Hepatocyte (in vitro differentiated cells): ENCODE measurements around the gene KIAA0513. TPM values are rescaled to one million over a fixed set of nuclear protein-coding genes. Genes with fewer than 3 reads are reported as not detected.

Experiments
- DNase-seq: peaks from one replicate; pipeline ENCODE4 v3.0.0-alpha.2; 2016; ENCODE audit warnings: low spot score
- H2AFZ ChIP-seq: fragments of 200-600 bp; sonication (generic); 2 replicates; pipeline ENCODE4 v1.6.0; 2016; ENCODE audit warnings: antibody characterized with exemption, mild to moderate bottlenecking
- H3K27ac ChIP-seq: fragments of 200-600 bp; sonication (generic); 2 replicates; pipeline ENCODE4 v1.5.1; 2016; ENCODE audit warnings: mild to moderate bottlenecking
- H3K27me3 ChIP-seq: fragments of 200-600 bp; sonication (generic); 2 replicates; pipeline ENCODE4 v1.6.1; 2016
- H3K36me3 ChIP-seq: fragments of 200-600 bp; sonication (generic); replicated peaks from 2 replicates; pipeline ENCODE4 v1.5.1; 2016; ENCODE audit warnings: low read depth; ENCODE audit not compliant: insufficient read depth
- H3K4me1 ChIP-seq: fragments of 200-600 bp; sonication (generic); 2 replicates; pipeline ENCODE4 v1.5.1; 2016; ENCODE audit warnings: mild to moderate bottlenecking, moderate library complexity; ENCODE audit not compliant: insufficient read depth
- H3K4me2 ChIP-seq: fragments of 200-600 bp; sonication (generic); 2 replicates; pipeline ENCODE4 v1.6.0; 2016
- H3K4me3 ChIP-seq: fragments of 200-600 bp; sonication (generic); 2 replicates; pipeline ENCODE4 v1.5.1; 2016; ENCODE audit warnings: mild to moderate bottlenecking
- H3K79me2 ChIP-seq: fragments of 200-600 bp; sonication (generic); 2 replicates; pipeline ENCODE4 v1.6.0; 2017; ENCODE audit warnings: mild to moderate bottlenecking
- H3K9me2 ChIP-seq: fragments of 200-600 bp; sonication (generic); replicated peaks from 2 replicates; pipeline ENCODE4 v1.6.0; 2017; ENCODE audit warnings: mild to moderate bottlenecking; ENCODE audit not compliant: insufficient read depth
- H3K9me3 ChIP-seq: fragments of 200-600 bp; sonication (generic); 2 replicates; pipeline ENCODE4 v1.5.1; 2016; ENCODE audit warnings: low read depth, mild to moderate bottlenecking
- H4K20me1 ChIP-seq: fragments of 200-600 bp; sonication (generic); 2 replicates; pipeline ENCODE4 v1.6.0; 2016; ENCODE audit warnings: mild to moderate bottlenecking; ENCODE audit not compliant: insufficient read depth, poor library complexity, severe bottlenecking
- EZH2 ChIP-seq: fragments of 200-600 bp; sonication (generic); IDR thresholded peaks from 2 replicates; pipeline ENCODE4 v1.6.1; 2016; ENCODE audit warnings: antibody characterized with exemption, mild to moderate bottlenecking, borderline replicate concordance
- EZH2phosphoT487 ChIP-seq: fragments of 200-600 bp; sonication (generic); IDR thresholded peaks from one replicate; pipeline ENCODE4 v1.6.1; 2018; ENCODE audit warnings: antibody characterized with exemption, mild to moderate bottlenecking, low read depth, moderate library complexity; ENCODE audit not compliant: unreplicated experiment, severe bottlenecking
- WGBS: methylation state at CpG from one replicate; pipeline ENCODE4 v1.1.6; 2016; ENCODE audit warnings: low lambda C conversion rate; ENCODE audit errors: missing lambda C conversion rate; 5-methylcytosine and 5-hydroxymethylcytosine counted together
- polyA plus RNA-seq: library from polyadenylated mRNA; unstranded; fragments of >200 nt; fragmentation: Nextera tagmentation; extraction: Ambion mirVana; gene quantifications from 2 replicates; pipeline ENCODE4 v1.2.1, GENCODE V29; 2016
- total RNA-seq: library from RNA; depleted of rRNA; stranded (reverse); fragments of >200 nt; gene quantifications from 2 replicates; pipeline ENCODE4 v1.2.3, GENCODE V29; 2014
- TF ChIP-seq, protein P1 (sequence below): fragments of 200-600 bp; sonication (generic); IDR thresholded peaks from 2 replicates; pipeline ENCODE4 v1.5.1; 2016; ENCODE audit warnings: antibody characterized with exemption, mild to moderate bottlenecking; ENCODE audit not compliant: poor library complexity

Gene KIAA0513
- total and polyA plus RNA-seq, 2 experiments from 2014 or later: 10.1 to 14.9 TPM

DNA sequence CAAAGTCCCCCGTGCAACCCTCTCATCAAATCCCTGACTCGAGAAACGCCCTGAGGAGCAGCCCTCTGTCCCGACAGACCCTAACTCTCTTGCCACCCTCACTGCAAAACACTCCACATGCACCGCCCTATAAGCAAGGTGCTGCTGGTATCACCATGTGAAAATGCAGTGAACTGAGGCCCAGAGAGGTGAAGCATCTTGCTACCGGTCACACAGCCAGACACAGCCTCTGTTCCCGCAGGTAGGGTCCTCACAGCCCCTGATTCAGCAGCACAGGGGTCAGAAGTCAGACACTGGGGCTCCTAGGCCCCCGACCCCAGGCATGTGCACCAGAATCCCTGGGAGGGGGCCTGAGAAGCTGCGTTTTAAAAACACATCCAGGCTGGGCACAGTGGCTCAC lies 83.6 kb downstream of the KIAA0513 start:
- Histone ChIP-seq H3K4me1 (peaks cover 5% of the 10 kb centered on the region), H4K20me1 (no peaks in the 10 kb centered on the region), H3K27ac (no peak overlapping the region), H3K79me2 (no peaks in the 10 kb centered on the region), H3K27me3 (no peaks in the 10 kb centered on the region), H3K9me3 (no peaks in the 10 kb centered on the region), H3K4me2 (no peak overlapping the region), H3K36me3 (no peaks in the 10 kb centered on the region), H3K9me2 (no peaks in the 10 kb centered on the region), H2AFZ (no peak overlapping the region), H3K4me3 (no peak overlapping the region)
- 86% methylated on average over 9 of the region's 9 CpGs for WGBS
- TF ChIP-seq, protein P1, sequence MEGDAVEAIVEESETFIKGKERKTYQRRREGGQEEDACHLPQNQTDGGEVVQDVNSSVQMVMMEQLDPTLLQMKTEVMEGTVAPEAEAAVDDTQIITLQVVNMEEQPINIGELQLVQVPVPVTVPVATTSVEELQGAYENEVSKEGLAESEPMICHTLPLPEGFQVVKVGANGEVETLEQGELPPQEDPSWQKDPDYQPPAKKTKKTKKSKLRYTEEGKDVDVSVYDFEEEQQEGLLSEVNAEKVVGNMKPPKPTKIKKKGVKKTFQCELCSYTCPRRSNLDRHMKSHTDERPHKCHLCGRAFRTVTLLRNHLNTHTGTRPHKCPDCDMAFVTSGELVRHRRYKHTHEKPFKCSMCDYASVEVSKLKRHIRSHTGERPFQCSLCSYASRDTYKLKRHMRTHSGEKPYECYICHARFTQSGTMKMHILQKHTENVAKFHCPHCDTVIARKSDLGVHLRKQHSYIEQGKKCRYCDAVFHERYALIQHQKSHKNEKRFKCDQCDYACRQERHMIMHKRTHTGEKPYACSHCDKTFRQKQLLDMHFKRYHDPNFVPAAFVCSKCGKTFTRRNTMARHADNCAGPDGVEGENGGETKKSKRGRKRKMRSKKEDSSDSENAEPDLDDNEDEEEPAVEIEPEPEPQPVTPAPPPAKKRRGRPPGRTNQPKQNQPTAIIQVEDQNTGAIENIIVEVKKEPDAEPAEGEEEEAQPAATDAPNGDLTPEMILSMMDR: no peak
- TF ChIP-seq EZH2: no peak
- TF ChIP-seq EZH2phosphoT487: no peak
- no peak for DNase-seq

DNA sequence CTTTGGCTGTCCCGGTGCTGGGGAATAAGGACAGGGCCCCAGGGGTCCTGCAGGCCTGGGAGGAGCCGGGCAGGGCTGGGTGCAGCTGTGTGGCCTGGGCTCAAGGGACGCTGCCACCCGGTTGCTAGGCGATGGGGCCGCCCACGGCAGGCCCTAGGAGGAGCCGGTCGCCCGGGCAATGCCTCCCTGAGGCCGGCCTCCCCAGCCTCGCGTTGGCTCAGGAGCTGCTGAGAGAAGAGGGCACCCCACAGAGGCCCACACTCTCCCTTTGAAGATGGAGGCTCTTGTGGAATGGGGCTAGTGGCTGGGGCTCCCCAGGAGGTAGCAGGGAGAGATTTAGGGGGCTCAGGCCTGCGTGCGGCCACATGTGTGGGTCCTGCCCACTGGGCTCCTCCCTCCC lies 84.8 kb downstream of the KIAA0513 start, which contains the start of gene CIBAR2:
Gene CIBAR2 (minus strand): TSS at position 109 of the 400 bp plus-strand sequence. CDS start 120 bp downstream, outside the sequence.
- Histone ChIP-seq H3K4me3 (no peak within 1 kb of the TSS), H3K9me3 (no peaks in the 10 kb centered on the region), H3K4me2 (no peak within 1 kb of the TSS), H3K9me2 (no peaks in the 10 kb centered on the region), H3K27ac (no peak within 1 kb of the TSS), H3K27me3 (no peaks in the 10 kb centered on the region), H2AFZ (no peak within 1 kb of the TSS), H3K79me2 (no peaks in the 10 kb centered on the region), H3K36me3 (no peaks in the 10 kb centered on the region), H3K4me1 (peaks cover 5% of the 10 kb centered on the region), H4K20me1 (no peaks in the 10 kb centered on the region)
- TF ChIP-seq EZH2phosphoT487 (no peak), EZH2 (no peak)
- TF ChIP-seq, protein P1: no peak
- no peak for DNase-seq
- 75% methylated on average over 15 of the region's 15 CpGs for WGBS

DNA sequence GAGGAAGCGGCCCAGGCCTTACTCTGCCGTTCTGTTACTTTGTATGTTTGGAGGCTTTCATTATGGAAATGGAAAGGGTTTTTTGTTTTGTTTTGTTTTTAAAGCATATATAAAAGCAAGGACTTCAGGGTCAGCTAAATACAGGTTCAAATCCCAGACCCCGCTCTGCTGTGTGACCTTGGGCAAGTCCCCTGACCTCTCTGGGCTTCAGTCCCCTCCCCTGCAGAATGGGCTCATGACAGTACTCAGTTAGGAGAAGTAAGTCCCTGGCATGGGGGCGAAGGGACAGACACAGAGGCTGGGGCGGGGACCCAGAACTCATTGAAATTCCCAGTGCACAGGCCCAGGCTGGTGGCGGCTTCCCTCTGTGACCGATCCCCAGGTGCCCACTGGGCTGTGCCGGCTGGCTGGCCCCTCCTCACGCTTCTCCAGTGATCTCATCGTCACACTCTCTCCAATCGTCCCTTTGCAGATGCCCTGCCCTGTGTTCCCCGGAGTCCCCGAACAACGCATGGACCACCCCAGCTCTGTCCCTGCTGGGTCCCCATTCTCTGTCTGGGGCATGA lies 85.7 kb downstream of the KIAA0513 start:
- no peak overlapping the region for H3K4me3 ChIP-seq
- no peak overlapping the region for H2AFZ ChIP-seq
- no peak overlapping the region for H3K4me2 ChIP-seq
- H3K27me3 ChIP-seq: no peaks in the 10 kb centered on the region
- TF ChIP-seq EZH2 (no peak), EZH2phosphoT487 (no peak)
- no peaks in the 10 kb centered on the region for H3K9me2 ChIP-seq
- H3K4me1 ChIP-seq: peaks cover 5% of the 10 kb centered on the region
- H4K20me1 ChIP-seq: no peaks in the 10 kb centered on the region
- WGBS: 92% methylated on average over 11 of the region's 14 CpGs
- no peaks in the 10 kb centered on the region for H3K9me3 ChIP-seq
- H3K79me2 ChIP-seq: no peaks in the 10 kb centered on the region
- no peak for DNase-seq
- no peaks in the 10 kb centered on the region for H3K36me3 ChIP-seq
- H3K27ac ChIP-seq: no peak overlapping the region

DNA sequence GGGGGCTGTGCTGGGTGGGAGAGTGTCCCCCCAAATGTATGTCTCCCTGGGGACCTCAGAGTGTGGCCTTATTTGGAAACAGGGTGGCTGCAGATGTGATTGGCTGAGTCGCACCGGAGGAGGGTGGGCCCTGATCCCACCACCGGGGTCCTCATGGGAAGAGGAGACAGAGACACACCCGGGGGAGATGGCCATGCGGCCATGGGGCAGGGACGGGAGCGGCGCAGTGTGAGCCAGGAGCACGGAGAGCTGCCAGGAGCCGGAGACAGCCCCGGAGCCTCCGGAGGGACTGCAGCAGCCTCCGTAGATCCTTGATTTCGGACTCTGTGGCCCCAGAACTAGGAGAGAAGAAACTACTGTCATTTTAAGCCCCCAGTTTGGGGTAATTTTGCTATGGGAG lies 86.3 kb downstream of the KIAA0513 start:
- Histone ChIP-seq H2AFZ (no peak overlapping the region), H3K36me3 (no peaks in the 10 kb centered on the region), H3K79me2 (no peaks in the 10 kb centered on the region), H3K4me1 (peaks cover 5% of the 10 kb centered on the region), H3K27ac (no peak overlapping the region), H4K20me1 (no peaks in the 10 kb centered on the region), H3K9me3 (no peaks in the 10 kb centered on the region), H3K4me3 (no peak overlapping the region), H3K27me3 (no peaks in the 10 kb centered on the region), H3K9me2 (no peaks in the 10 kb centered on the region), H3K4me2 (no peak overlapping the region)
- TF ChIP-seq EZH2phosphoT487: no peak
- TF ChIP-seq, protein P1: no peak
- TF ChIP-seq EZH2: no peak
- no peak for DNase-seq
- 81% methylated on average over 14 of the region's 14 CpGs for WGBS
